ENCODE data around the gene C2CD4B. TPM values are rescaled to one million over a fixed set of nuclear protein-coding genes. Genes with fewer than 3 reads are reported as not detected.

Gene C2CD4B
- total and polyA plus RNA-seq, 2 of the 13 experiments (the other 11 are each of a cell fraction or from before 2014, with no cell fraction given) = not detected

DNA sequence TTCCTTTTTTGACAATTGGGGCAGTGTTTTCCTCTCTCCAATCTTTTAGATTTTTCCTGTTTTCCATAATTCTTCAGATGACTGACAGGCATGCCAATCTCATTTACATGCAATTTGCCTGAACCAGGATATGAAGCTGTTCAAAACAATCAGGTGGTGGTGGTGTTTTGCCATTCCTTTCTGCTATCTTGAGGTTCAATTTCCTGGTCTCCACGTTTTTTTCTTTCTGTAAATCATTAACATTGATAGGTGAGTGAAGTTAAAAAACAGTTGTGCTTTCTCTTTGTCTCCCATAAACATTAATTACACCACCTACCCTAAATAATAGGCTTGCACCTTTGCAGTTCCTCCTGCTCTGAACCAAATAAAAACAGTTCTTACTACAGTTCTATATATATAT, 49.2 kb downstream of the C2CD4B start:
- no peaks in the 10 kb centered on the region for H4K20me1 ChIP-seq (ENCODE audit: insufficient read depth, low read length)
- H3K27me3 ChIP-seq (ENCODE audit: control insufficient read depth in 1 of 2, insufficient read depth in 2 of 2, low read length in 2 of 2) = peaks cover 0 to 15% of the 10 kb centered on the region in 2 experiments; a peak in 2 of 5 replicates
- ATAC-seq (no peak), DNase-seq (ENCODE audit: low spot score) (peak; percentile 32), FAIRE-seq (peak; percentile 8)
- H3K36me3 ChIP-seq (replicated peaks in 1 of 2; ENCODE audit: control insufficient read depth in 1 of 2, insufficient read depth in 2 of 2, low read length in 2 of 2) = no peaks in the 10 kb centered on the region
- peaks cover 32% of the 10 kb centered on the region for H3K4me1 ChIP-seq (ENCODE audit: insufficient read depth, low read length)
- no TSS peak for BruUV-seq (replicated peaks)
- 0% methylated on average over 1 of the region's 1 CpG for WGBS (ENCODE audit: low lambda C conversion rate)
- no peak overlapping the region for H2AFZ ChIP-seq (ENCODE audit: low read length)
- no peak overlapping the region for H3K27ac ChIP-seq (ENCODE audit: extremely low read length, insufficient read depth, low read length)
- no peaks in the 10 kb centered on the region for H3K79me2 ChIP-seq (ENCODE audit: insufficient read depth, low read length)
- H3K9me3 ChIP-seq (ENCODE audit: low read length) = no peaks in the 10 kb centered on the region
- in situ Hi-C loops (cut with HindIII; ENCODE audit: extremely low pct_ligation_motif_present, low pct_unique_long_range_greater_than_20kb) (no loop called here), intact Hi-C loops (cut with micrococcal nuclease; ENCODE audit: unreplicated experiment) (no loop called here)
- H3K4me3 ChIP-seq (replicated peaks in 1 of 3; ENCODE audit: insufficient read depth in 1 of 3, low read depth in 2 of 3, low read length in 3 of 3) = 0 out of 6 replicates have a peak overlapping the region, but pooled peaks of 1 of the 3 experiments have one; percentile 39
- ChIA-PET POLR2A (no interaction called here), CTCF (ENCODE audit: low intra/inter-chr PET ratio, low total read pairs) (no interaction called here)
- H3K9ac ChIP-seq (ENCODE audit: insufficient read depth, low read depth, low read length) = no peak overlapping the region
- peak overlapping the region; percentile 36; the same call in 1 of the 2 replicates for H3K4me2 ChIP-seq (ENCODE audit: low read depth, low read length)
- no peak for TF ChIP-seq ZNF180 (CRISPR knock-in tag; IDR thresholded peaks at IDR 0.05; ENCODE audit: borderline replicate concordance, low read depth)
- no peak for TF ChIP-seq HOXA3 (CRISPR knock-in tag; IDR thresholded peaks at IDR 0.05)
- TF ChIP-seq ZBTB39 (CRISPR knock-in tag; IDR thresholded peaks at IDR 0.05) = no peak
- no peak for TF ChIP-seq MEIS1 (CRISPR knock-in tag; IDR thresholded peaks at IDR 0.05; ENCODE audit: borderline replicate concordance)
- no peak for TF ChIP-seq GABPA (IDR thresholded peaks at IDR 0.05; ENCODE audit: low read depth, low read length)
- peak; percentile 18; the same call in 1 of the 2 replicates for TF ChIP-seq GABPA (CRISPR knock-in tag; IDR thresholded peaks at IDR 0.05; ENCODE audit: low read depth)
- peak; percentile 33; the same call in 1 of the 2 replicates for TF ChIP-seq SAP130 (CRISPR knock-in tag; IDR thresholded peaks at IDR 0.05; ENCODE audit: low read depth)
- TF ChIP-seq, protein P1, sequence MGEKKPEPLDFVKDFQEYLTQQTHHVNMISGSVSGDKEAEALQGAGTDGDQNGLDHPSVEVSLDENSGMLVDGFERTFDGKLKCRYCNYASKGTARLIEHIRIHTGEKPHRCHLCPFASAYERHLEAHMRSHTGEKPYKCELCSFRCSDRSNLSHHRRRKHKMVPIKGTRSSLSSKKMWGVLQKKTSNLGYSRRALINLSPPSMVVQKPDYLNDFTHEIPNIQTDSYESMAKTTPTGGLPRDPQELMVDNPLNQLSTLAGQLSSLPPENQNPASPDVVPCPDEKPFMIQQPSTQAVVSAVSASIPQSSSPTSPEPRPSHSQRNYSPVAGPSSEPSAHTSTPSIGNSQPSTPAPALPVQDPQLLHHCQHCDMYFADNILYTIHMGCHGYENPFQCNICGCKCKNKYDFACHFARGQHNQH (CRISPR knock-in tag; IDR thresholded peaks at IDR 0.05) = no peak
- no peak for TF ChIP-seq TAF1 (CRISPR knock-in tag; IDR thresholded peaks at IDR 0.05)
- no peak for TF ChIP-seq CEBPG (CRISPR knock-in tag; IDR thresholded peaks at IDR 0.05)
- no peak for TF ChIP-seq ZNF788 (CRISPR knock-in tag; IDR thresholded peaks at IDR 0.05; ENCODE audit: borderline replicate concordance)
- no peak for TF ChIP-seq MTF1 (CRISPR knock-in tag; IDR thresholded peaks at IDR 0.05)
- no peak for TF ChIP-seq JUNB (CRISPR knock-in tag; IDR thresholded peaks at IDR 0.05; ENCODE audit: borderline replicate concordance)
- TF ChIP-seq MED1 (CRISPR knock-in tag; IDR thresholded peaks at IDR 0.05) = no peak
- peak; percentile 51; the same call in 1 of the 2 replicates for TF ChIP-seq ZNF362 (CRISPR knock-in tag; IDR thresholded peaks at IDR 0.05; ENCODE audit: borderline replicate concordance)
- no peak for TF ChIP-seq BORCS8-MEF2B (CRISPR knock-in tag; IDR thresholded peaks at IDR 0.05)
- TF ChIP-seq MIER2 (CRISPR knock-in tag; IDR thresholded peaks at IDR 0.05) = no peak
- no peak for TF ChIP-seq PCBP1 (IDR thresholded peaks at IDR 0.05; ENCODE audit: borderline replicate concordance, low read depth, low read length)
- no peak for TF ChIP-seq ZNF773 (CRISPR knock-in tag; IDR thresholded peaks at IDR 0.05; ENCODE audit: borderline replicate concordance)
- TF ChIP-seq, protein P2, sequence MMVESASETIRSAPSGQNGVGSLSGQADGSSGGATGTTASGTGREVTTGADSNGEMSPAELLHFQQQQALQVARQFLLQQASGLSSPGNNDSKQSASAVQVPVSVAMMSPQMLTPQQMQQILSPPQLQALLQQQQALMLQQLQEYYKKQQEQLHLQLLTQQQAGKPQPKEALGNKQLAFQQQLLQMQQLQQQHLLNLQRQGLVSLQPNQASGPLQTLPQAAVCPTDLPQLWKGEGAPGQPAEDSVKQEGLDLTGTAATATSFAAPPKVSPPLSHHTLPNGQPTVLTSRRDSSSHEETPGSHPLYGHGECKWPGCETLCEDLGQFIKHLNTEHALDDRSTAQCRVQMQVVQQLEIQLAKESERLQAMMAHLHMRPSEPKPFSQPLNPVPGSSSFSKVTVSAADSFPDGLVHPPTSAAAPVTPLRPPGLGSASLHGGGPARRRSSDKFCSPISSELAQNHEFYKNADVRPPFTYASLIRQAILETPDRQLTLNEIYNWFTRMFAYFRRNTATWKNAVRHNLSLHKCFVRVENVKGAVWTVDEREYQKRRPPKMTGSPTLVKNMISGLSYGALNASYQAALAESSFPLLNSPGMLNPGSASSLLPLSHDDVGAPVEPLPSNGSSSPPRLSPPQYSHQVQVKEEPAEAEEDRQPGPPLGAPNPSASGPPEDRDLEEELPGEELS (CRISPR knock-in tag; IDR thresholded peaks at IDR 0.05) = no peak
- TF ChIP-seq ZNF616 (CRISPR knock-in tag; IDR thresholded peaks at IDR 0.05; ENCODE audit: low read depth) = no peak
